H1 (cell line): ENCODE measurements around the gene PURA. TPM values are rescaled to one million over a fixed set of nuclear protein-coding genes. Genes with fewer than 3 reads are reported as not detected.

Experiments used
- CTCF ChIA-PET: fragments of 300-600 bp; sonication (Branson Sonifier 250); formaldehyde crosslinking; loops from one replicate; lab custom pipeline; 2021; ENCODE audit not compliant: partially characterized antibody; lab: Charles Lee
- POLR2A ChIA-PET: fragments of 300-600 bp; sonication (Branson Sonifier 250); formaldehyde crosslinking; loops from one replicate; lab custom pipeline; 2021; ENCODE audit warnings: inconsistent platforms; ENCODE audit not compliant: partially characterized antibody; lab: Charles Lee
- DNase-seq, 2 experiments: peaks; one replicate each; pipeline versions ENCODE4 v3.0.0 to v3.0.0-alpha.2; 2010 to 2022; ENCODE audit warnings: low spot score in 2 of 2, low read depth in 1 of 2, mixed read lengths in 1 of 2
- FAIRE-seq: peaks from 2 replicates; lab custom pipeline; 2011; peaks lifted over from hg19 to GRCh38; lab: Jason Lieb, UNC
- H2AFZ ChIP-seq: 2 replicates; pipeline ENCODE4 v1.8.1; 2012; ENCODE audit warnings: low read length, inconsistent platforms
- H2AK5ac ChIP-seq: 2 replicates; pipeline ENCODE4 v1.6.1; 2013; ENCODE audit warnings: low read depth, low read length
- H2BK120ac ChIP-seq: replicated peaks from 2 replicates; pipeline ENCODE3; 2013; ENCODE audit warnings: low read depth, low read length, inconsistent platforms
- H2BK12ac ChIP-seq: 2 replicates; pipeline ENCODE4 v1.6.1; 2013; ENCODE audit warnings: low read depth, low read length
- H2BK15ac ChIP-seq: 2 replicates; pipeline ENCODE4 v1.6.1; 2013; ENCODE audit warnings: low read length
- H2BK20ac ChIP-seq: 2 replicates; pipeline ENCODE4 v1.6.1; 2013; ENCODE audit warnings: low read length
- H2BK5ac ChIP-seq: 2 replicates; pipeline ENCODE4 v1.6.1; 2013; ENCODE audit warnings: low read depth, low read length
- H3K14ac ChIP-seq: 2 replicates; pipeline ENCODE4 v1.6.1; 2013; ENCODE audit warnings: inconsistent platforms; ENCODE audit not compliant: insufficient read length
- H3K18ac ChIP-seq: 2 replicates; pipeline ENCODE4 v1.6.1; 2013; ENCODE audit warnings: low read length; ENCODE audit errors: extremely low read depth
- H3K23ac ChIP-seq: 2 replicates; pipeline ENCODE4 v1.6.1; 2013; ENCODE audit warnings: inconsistent platforms; ENCODE audit not compliant: insufficient read length
- H3K23me2 ChIP-seq: 2 replicates; pipeline ENCODE4 v1.6.1; 2013; ENCODE audit warnings: low read depth, low read length
- H3K27ac ChIP-seq: 2 replicates; pipeline ENCODE4 v1.6.1; 2011; ENCODE audit warnings: low read depth, low read length, inconsistent platforms
- H3K27me3 ChIP-seq, 4 experiments: replicated peaks in 1 of 4; 1 replicate in 1 of 4; 2 replicates in 3 of 4; pipeline versions ENCODE4 v1.6.1 to v1.8.1; 2011 to 2013; ENCODE audit warnings: low read length in 3 of 4, mild to moderate bottlenecking in 3 of 4, inconsistent platforms in 2 of 4, mixed read lengths in 2 of 4, moderate library complexity in 1 of 4; ENCODE audit not compliant: control insufficient read depth in 3 of 4, insufficient read depth in 3 of 4; ENCODE audit errors: extremely low read depth in 1 of 4
- H3K36me3 ChIP-seq, 4 experiments: 2 replicates each; pipeline versions ENCODE4 v1.6.1 to v1.8.1; 2011 to 2013; ENCODE audit warnings: mild to moderate bottlenecking in 4 of 4, low read length in 3 of 4, moderate library complexity in 2 of 4, control low read depth in 1 of 4, inconsistent platforms in 1 of 4; ENCODE audit not compliant: insufficient read depth in 4 of 4, control insufficient read depth in 2 of 4
- H3K4ac ChIP-seq: replicated peaks from 2 replicates; pipeline ENCODE3; 2013; ENCODE audit warnings: low read length, low read depth, mixed read lengths, inconsistent platforms; ENCODE audit not compliant: insufficient read length
- H3K4me1 ChIP-seq, 4 experiments: replicated peaks in 1 of 4; 1 replicate in 1 of 4; 2 replicates in 3 of 4; pipeline versions ENCODE4 v1.6.1 to v1.8.1; 2011 to 2013; ENCODE audit warnings: low read length in 3 of 4, inconsistent platforms in 2 of 4, mixed read lengths in 1 of 4; ENCODE audit not compliant: insufficient read depth in 4 of 4, control insufficient read depth in 3 of 4
- H3K4me2 ChIP-seq, 2 experiments: 2 replicates each; pipeline versions ENCODE4 v1.6.1 to v1.8.1; 2011 to 2013; ENCODE audit warnings: low read depth in 2 of 2, low read length in 2 of 2, control low read depth in 1 of 2, inconsistent platforms in 1 of 2, mild to moderate bottlenecking in 1 of 2; ENCODE audit not compliant: insufficient read depth in 1 of 2
- H3K4me3 ChIP-seq, 4 experiments: fragments of 200-600, 300-600 bp in 1 of 4; sonication (generic), shearing (Covaris generic), sonication (Bioruptor Twin) in 1 of 4; 2 replicates each; pipeline versions ENCODE4 v1.5.1 to v1.8.1; 2011 to 2016; ENCODE audit warnings: low read length in 4 of 4, low read depth in 3 of 4, control low read depth in 2 of 4, inconsistent platforms in 2 of 4, mild to moderate bottlenecking in 2 of 4, mixed read lengths in 1 of 4, moderate library complexity in 1 of 4; ENCODE audit not compliant: insufficient read depth in 2 of 4; ENCODE audit errors: extremely low read depth in 1 of 4
- H3K56ac ChIP-seq: replicated peaks from 2 replicates; pipeline ENCODE3; 2013; ENCODE audit warnings: low read depth, mild to moderate bottlenecking, mixed read lengths, low read length, inconsistent platforms; ENCODE audit not compliant: insufficient read length
- H3K79me1 ChIP-seq: 2 replicates; pipeline ENCODE4 v1.6.1; 2013; ENCODE audit warnings: low read depth, low read length, control low read depth
- H3K79me2 ChIP-seq, 2 experiments: 2 replicates each; pipeline versions ENCODE4 v1.6.1 to v1.8.1; 2012 to 2013; ENCODE audit warnings: low read length in 2 of 2, mild to moderate bottlenecking in 2 of 2, inconsistent platforms in 1 of 2; ENCODE audit not compliant: insufficient read depth in 2 of 2, control insufficient read depth in 1 of 2
- H3K9ac ChIP-seq, 4 experiments: replicated peaks in 1 of 4; 1 replicate in 1 of 4; 2 replicates in 3 of 4; pipeline versions ENCODE4 v1.6.1 to v1.8.1; 2011 to 2013; ENCODE audit warnings: low read depth in 3 of 4, low read length in 3 of 4, control low read depth in 2 of 4, mild to moderate bottlenecking in 2 of 4, moderate library complexity in 2 of 4, inconsistent platforms in 1 of 4; ENCODE audit errors: extremely low read depth in 1 of 4
- H3K9me3 ChIP-seq, 2 experiments: 2 replicates each; pipeline versions ENCODE4 v1.6.1 to v1.8.1; 2012 to 2013; ENCODE audit warnings: mild to moderate bottlenecking in 2 of 2, moderate library complexity in 2 of 2, control low read depth in 1 of 2, inconsistent platforms in 1 of 2, low read depth in 1 of 2, low read length in 1 of 2, mixed read lengths in 1 of 2; ENCODE audit not compliant: insufficient read depth in 2 of 2
- H4K20me1 ChIP-seq, 2 experiments: replicated peaks in 1 of 2; 2 replicates each; pipeline versions ENCODE3 to v1.8.1; 2011 to 2013; ENCODE audit warnings: inconsistent platforms in 2 of 2, low read length in 2 of 2, mild to moderate bottlenecking in 1 of 2; ENCODE audit not compliant: insufficient read depth in 2 of 2, control insufficient read depth in 1 of 2
- H4K5ac ChIP-seq: 2 replicates; pipeline ENCODE4 v1.6.1; 2013; ENCODE audit warnings: low read length, low read depth, mixed read lengths, inconsistent platforms; ENCODE audit not compliant: insufficient read length
- H4K8ac ChIP-seq: 2 replicates; pipeline ENCODE4 v1.8.0; 2013; ENCODE audit warnings: mild to moderate bottlenecking, moderate library complexity, low read length, inconsistent platforms; ENCODE audit not compliant: insufficient read depth; ENCODE audit errors: extremely low read depth
- H4K91ac ChIP-seq: replicated peaks from 2 replicates; pipeline ENCODE3; 2013; ENCODE audit warnings: low read length, mixed read lengths, inconsistent platforms; ENCODE audit not compliant: insufficient read length
- CTBP2 ChIP-seq: IDR thresholded peaks from 2 replicates; pipeline ENCODE4 v1.7.0; 2011; ENCODE audit warnings: borderline replicate concordance, mild to moderate bottlenecking, moderate library complexity, mixed read lengths, low read length; ENCODE audit not compliant: insufficient read depth, insufficient read length
- CTCF ChIP-seq, 3 experiments: IDR thresholded peaks; 1 replicate in 2 of 3; 2 replicates in 1 of 3; pipeline versions ENCODE4 v1.5.1 to v1.6.1; 2011; ENCODE audit warnings: low read length in 3 of 3, mild to moderate bottlenecking in 3 of 3, inconsistent platforms in 2 of 3, low read depth in 1 of 3, moderate library complexity in 1 of 3; ENCODE audit not compliant: insufficient read depth in 1 of 3; ENCODE audit errors: control extremely low read depth in 1 of 3
- EP300 ChIP-seq, 2 experiments: IDR thresholded peaks; 1 replicate in 1 of 2; 2 replicates in 1 of 2; pipeline ENCODE4 v1.6.1; 2011 to 2012; ENCODE audit warnings: low read depth in 2 of 2, low read length in 2 of 2, mild to moderate bottlenecking in 2 of 2, borderline replicate concordance in 1 of 2, inconsistent platforms in 1 of 2, moderate library complexity in 1 of 2
- KDM4A ChIP-seq: IDR thresholded peaks from one replicate; pipeline ENCODE4 v1.7.1; 2012; ENCODE audit warnings: low read depth, mild to moderate bottlenecking, moderate library complexity, low read length, inconsistent platforms; ENCODE audit not compliant: severe bottlenecking
- RFX5 ChIP-seq: IDR thresholded peaks from 2 replicates; pipeline ENCODE4 v1.6.1; 2011; ENCODE audit warnings: low read depth, low read length, improper control_type of control experiment, borderline replicate concordance
- SIN3A ChIP-seq, 2 experiments: IDR thresholded peaks in 1 of 2; conservative IDR thresholded peaks in 1 of 2; 2 replicates each; pipeline ENCODE4 v1.6.1; 2011 to 2012; ENCODE audit warnings: low read length in 2 of 2, improper control_type of control experiment in 1 of 2, low read depth in 1 of 2, mild to moderate bottlenecking in 1 of 2
- SUZ12 ChIP-seq: fragments of 200-600 bp; sonication (generic); IDR thresholded peaks from 2 replicates; pipeline ENCODE4 v1.6.1; 2012; ENCODE audit warnings: mild to moderate bottlenecking, inconsistent platforms, low read length, moderate library complexity, mixed read lengths
- WGBS, 2 experiments: shearing (Covaris generic) in 1 of 2; methylation state at CpG; one replicate each; pipeline versions ENCODE4 v1.1.6 to v1.1.7; 2013 to 2015; ENCODE audit warnings: low lambda C conversion rate in 2 of 2, mixed read lengths in 2 of 2, inconsistent platforms in 1 of 2, low coverage in 1 of 2, missing lambda C conversion rate in 1 of 2; ENCODE audit not compliant: insufficient replicate concordance in 2 of 2, insufficient coverage in 1 of 2, insufficient read length in 1 of 2; ENCODE audit errors: extremely low coverage in 1 of 2, missing lambda C conversion rate in 1 of 2; 5-methylcytosine and 5-hydroxymethylcytosine counted together
- polyA plus RNA-seq, 7 experiments: library from polyadenylated mRNA; depleted of rRNA in 3 of 7; stranded (reverse) in 5 of 7; unstranded in 2 of 7; fragments of >200 nt in 5 of 7; fragments of 200-250 nt in 2 of 7; gene quantifications; 1 replicate in 5 of 7; 2 replicates in 1 of 7; 4 replicates in 1 of 7; pipeline versions ENCODE4 v1.2.1 to v1.2.3, GENCODE V29; 2011 to 2013; ENCODE audit warnings: missing spikeins in 2 of 7, mixed read lengths in 2 of 7
- total RNA-seq: library from RNA; stranded (reverse); fragmentation: NEBNext Ultra II Directional; extraction: Animal tissue kit (Norgen Biotek cat#: 25700); gene quantifications from 2 replicates; pipeline ENCODE4 v1.2.1, GENCODE V29; 2021

PURA gene
- total and polyA plus RNA-seq, 2 of the 8 experiments (the other 6 are each of a cell fraction or from before 2014, with no cell fraction given) = 0.98 to 2.1 TPM

GRCh38 chr5:140145818-140146522 is 32.1 kb downstream of the PURA start:
- H3K14ac ChIP-seq = no peak overlapping the region
- H3K4me3 ChIP-seq = peak overlapping the region; percentile 28 to 82 (median 72)
- no peaks in the 10 kb centered on the region for H3K36me3 ChIP-seq
- H4K5ac ChIP-seq = no peak overlapping the region
- 2% methylated on average over 59 of the region's 64 CpGs; no CpG with 5 or more reads in 1 of the 2 experiments for WGBS, 2 experiments
- FAIRE-seq (no peak), DNase-seq (peak in 1 of 2 experiments; percentile 83)
- no peak overlapping the region for H2BK15ac ChIP-seq
- no peaks in the 10 kb centered on the region for H3K79me1 ChIP-seq
- H4K8ac ChIP-seq = peak overlapping the region; percentile 73
- peak overlapping the region; percentile 55 for H2AFZ ChIP-seq
- H3K56ac ChIP-seq = peak overlapping the region; percentile 10
- H3K23ac ChIP-seq = no peak overlapping the region
- ChIA-PET POLR2A (interaction anchor here (0.6 to 4.3 kb wide), 6 partner anchors 9 to 383 kb away, joined by 3 to 19 read pairs (median 4); partner anchors contain the start of gene CYSTM1), CTCF (interaction anchor here (0.8 to 9.9 kb wide), 23 partner anchors 9 to 342 kb away, joined by 3 to 118 read pairs (median 4); partner anchors contain the start of gene PURA)
- H3K18ac ChIP-seq = peak overlapping the region; percentile 60
- H3K4ac ChIP-seq = no peak overlapping the region
- H2BK12ac ChIP-seq = peak overlapping the region; percentile 50; the same call in 1 of the 2 replicates
- peaks cover 0 to 9% (median 0%) of the 10 kb centered on the region in 4 experiments; a peak in 2 of 7 replicates for H3K4me1 ChIP-seq
- H4K20me1 ChIP-seq = peaks cover 0 to 7% of the 10 kb centered on the region in 2 experiments
- H4K91ac ChIP-seq = no peak overlapping the region
- peaks cover 25 to 51% (median 37%) of the 10 kb centered on the region in 4 experiments for H3K27me3 ChIP-seq
- no peaks in the 10 kb centered on the region for H3K79me2 ChIP-seq
- H2BK20ac ChIP-seq = no peak overlapping the region
- H3K27ac ChIP-seq = no peak overlapping the region
- H3K9me3 ChIP-seq = no peaks in the 10 kb centered on the region
- H2AK5ac ChIP-seq = no peak overlapping the region
- H3K9ac ChIP-seq = peak overlapping the region in 2 of 4 experiments; percentile 29 to 35; a peak in 4 of 7 replicates
- peak overlapping the region; percentile 44; the same call in 1 of the 2 replicates for H2BK5ac ChIP-seq
- peaks cover 5% of the 10 kb centered on the region; the same call in 1 of the 2 replicates for H3K23me2 ChIP-seq
- no peak overlapping the region for H2BK120ac ChIP-seq
- peak overlapping the region; percentile 48 to 100 for H3K4me2 ChIP-seq
- peak; percentile 49 to 70 (median 54) for TF ChIP-seq CTCF (IDR thresholded peaks at IDR 0.05; ENCODE audit: control extremely low read depth in 1 of 3, insufficient read depth in 1 of 3, low read depth in 1 of 3, low read length in 3 of 3)
- TF ChIP-seq SUZ12 = peak; percentile 82
- peak in 1 of 2 experiments; percentile 73; a peak in 1 of 3 replicates for TF ChIP-seq EP300 (IDR thresholded peaks at IDR 0.05; ENCODE audit: borderline replicate concordance in 1 of 2, low read depth in 2 of 2, low read length in 2 of 2)
- no peak for TF ChIP-seq RFX5
- no peak for TF ChIP-seq CTBP2
- TF ChIP-seq KDM4A = peak; percentile 94
- TF ChIP-seq SIN3A (conservative IDR thresholded peaks at IDR 0.05 in 1 of 2, IDR thresholded peaks at IDR 0.05 in 1 of 2; ENCODE audit: low read depth in 1 of 2, low read length in 2 of 2) = peak in 1 of 2 experiments; percentile 31; a peak in 1 of 4 replicates
